Liver (tissue), 9 donors: ENCODE data around the gene SLC11A1. TPM values are rescaled to one million over a fixed set of nuclear protein-coding genes. Genes with fewer than 3 reads are reported as not detected.

Experiments used
- DNase-seq: peaks from one replicate; pipeline ENCODE4 v3.0.0-alpha.2; 2017; ENCODE audit warnings: low spot score
- H3K27ac ChIP-seq, 2 donors: one replicate each; pipeline ENCODE4 v1.7.0; 2013; ENCODE audit warnings: inconsistent platforms in 2 of 2, low read length in 2 of 2, control low read depth in 1 of 2, low read depth in 1 of 2, mild to moderate bottlenecking in 1 of 2
- H3K27me3 ChIP-seq, 4 donors: one replicate each; pipeline versions ENCODE4 v1.6.1 to v1.7.0; 2013; ENCODE audit warnings: low read length in 3 of 4, inconsistent platforms in 1 of 4, mild to moderate bottlenecking in 1 of 4, moderate library complexity in 1 of 4; ENCODE audit not compliant: control insufficient read depth in 4 of 4, insufficient read depth in 4 of 4
- H3K36me3 ChIP-seq, 4 donors: one replicate each; pipeline versions ENCODE4 v1.6.1 to v1.7.0; 2013; ENCODE audit warnings: low read length in 3 of 4, mild to moderate bottlenecking in 3 of 4, low read depth in 1 of 4, moderate library complexity in 1 of 4; ENCODE audit not compliant: control insufficient read depth in 4 of 4, insufficient read depth in 3 of 4
- H3K4me1 ChIP-seq, 4 donors: one replicate each; pipeline versions ENCODE4 v1.6.1 to v1.7.0; 2013; ENCODE audit warnings: low read length in 3 of 4, mild to moderate bottlenecking in 3 of 4, moderate library complexity in 1 of 4; ENCODE audit not compliant: control insufficient read depth in 4 of 4, insufficient read depth in 4 of 4
- H3K4me3 ChIP-seq, 3 donors: one replicate each; pipeline versions ENCODE4 v1.6.1 to v1.7.0; 2013; ENCODE audit warnings: low read length in 3 of 3, control low read depth in 1 of 3, low read depth in 1 of 3, mild to moderate bottlenecking in 1 of 3
- H3K9ac ChIP-seq, 2 donors: one replicate each; pipeline ENCODE4 v1.7.0; 2013; ENCODE audit warnings: low read length in 2 of 2, mild to moderate bottlenecking in 2 of 2, moderate library complexity in 2 of 2, control low read depth in 1 of 2, low read depth in 1 of 2
- H3K9me3 ChIP-seq, 4 donors: one replicate each; pipeline versions ENCODE4 v1.6.1 to v1.7.0; 2013; ENCODE audit warnings: low read length in 3 of 4; ENCODE audit not compliant: control insufficient read depth in 4 of 4
- ATF3 ChIP-seq: IDR thresholded peaks from 2 replicates; pipeline ENCODE4 v1.6.1; 2016; ENCODE audit warnings: antibody characterized with exemption
- CTCF ChIP-seq: fragments of 150-350 bp; IDR thresholded peaks from 2 replicates; pipeline ENCODE4 v1.5.1; 2017; ENCODE audit warnings: improper control_type of control experiment, low read depth, low read length; ENCODE audit not compliant: missing input control
- FOXA1 ChIP-seq: IDR thresholded peaks from 2 replicates; pipeline ENCODE4 v1.6.1; 2016; ENCODE audit warnings: antibody characterized with exemption
- FOXA2 ChIP-seq: IDR thresholded peaks from 2 replicates; pipeline ENCODE4 v1.6.1; 2016; ENCODE audit warnings: antibody characterized with exemption
- HNF4A ChIP-seq, 2 donors: conservative IDR thresholded peaks; 2 replicates each; pipeline ENCODE4 v1.6.1; 2016; ENCODE audit warnings: antibody characterized with exemption in 2 of 2, mild to moderate bottlenecking in 2 of 2
- HNF4G ChIP-seq: IDR thresholded peaks from 2 replicates; pipeline ENCODE4 v1.6.1; 2016; ENCODE audit warnings: antibody characterized with exemption
- MAX ChIP-seq: IDR thresholded peaks from 2 replicates; pipeline ENCODE4 v1.6.1; 2016; ENCODE audit warnings: antibody characterized with exemption
- NR2F2 ChIP-seq: IDR thresholded peaks from 2 replicates; pipeline ENCODE4 v1.6.1; 2016; ENCODE audit warnings: antibody characterized with exemption
- RAD21 ChIP-seq, 2 donors: IDR thresholded peaks; 2 replicates each; pipeline ENCODE4 v1.6.1; 2016; ENCODE audit warnings: antibody characterized with exemption in 2 of 2, mild to moderate bottlenecking in 2 of 2
- SP1 ChIP-seq: IDR thresholded peaks from 2 replicates; pipeline ENCODE4 v1.6.1; 2018; ENCODE audit warnings: antibody characterized with exemption, mild to moderate bottlenecking
- YY1 ChIP-seq: IDR thresholded peaks from 2 replicates; pipeline ENCODE4 v1.6.1; 2016; ENCODE audit warnings: antibody characterized with exemption, mild to moderate bottlenecking
- ZBTB33 ChIP-seq: IDR thresholded peaks from 2 replicates; pipeline ENCODE4 v1.6.1; 2016; ENCODE audit warnings: antibody characterized with exemption
- WGBS: extraction: QIAGEN DNeasy Blood & Tissue Kit; methylation state at CpG from one replicate; pipeline ENCODE4 v1.1.7; 2013; 5-methylcytosine and 5-hydroxymethylcytosine counted together
- polyA plus RNA-seq, 2 donors: library from polyadenylated mRNA; stranded (reverse) in 1 of 2; unstranded in 1 of 2; fragments of 200-250 nt in 1 of 2; fragments of >200 nt in 1 of 2; fragmentation: Nextera tagmentation in 1 of 2; extraction: Ambion mirVana in 1 of 2; gene quantifications; one replicate each; pipeline versions ENCODE4 v1.2.1 to v1.2.3, GENCODE V29; 2013 to 2015
- total RNA-seq, 2 donors: library from RNA; depleted of rRNA; stranded (reverse); fragments of >200 nt; gene quantifications; one replicate each; pipeline ENCODE4 v1.2.3, GENCODE V29; 2014
- donor health status: healthy.
- donor health status: healthy.
- donor health status: healthy.
- donor health status: healthy.
- donor health status: healthy.

SLC11A1 gene
- total and polyA plus RNA-seq, 4 donors, result 1.4 to 23.0 (median 3.2) TPM

GRCh38 chr2:218332920-218333645 lies 49.0 kb upstream of the SLC11A1 start:
- Histone ChIP-seq H3K9me3 (no peaks in the 10 kb centered on the region), H3K27ac (peak overlapping the region; percentile 0 to 31), H3K4me3 (no peak overlapping the region), H3K27me3 (no peaks in the 10 kb centered on the region), H3K36me3 (peaks cover 0 to 2% (median under 1%) of the 10 kb centered on the region in 4 donors), H3K4me1 (peaks cover 7 to 11% (median 9%) of the 10 kb centered on the region in 4 donors), H3K9ac (no peak overlapping the region)
- 60% methylated on average over 16 of the region's 16 CpGs for WGBS
- peak; percentile 14 for TF ChIP-seq YY1
- peak; percentile 68 for TF ChIP-seq NR2F2
- peak; percentile 22 for TF ChIP-seq SP1
- TF ChIP-seq ATF3, result no peak
- peak; percentile 75 for DNase-seq

- TF ChIP-seq CTCF (no peak), YY1 (no peak), ZBTB33 (no peak), SP1 (no peak), HNF4G (no peak), MAX (no peak), FOXA1 (no peak), FOXA2 (no peak), RAD21 (IDR thresholded peaks at IDR 0.05) (no peak), HNF4A (conservative IDR thresholded peaks at IDR 0.05) (no peak)
- no peak overlapping the region for H3K4me3 ChIP-seq
- WGBS, result over 99% methylated on average over 3 of the region's 3 CpGs
- H3K9me3 ChIP-seq, result no peaks in the 10 kb centered on the region
- peaks cover 0 to 2% (median 0%) of the 10 kb centered on the region in 4 donors for H3K36me3 ChIP-seq
- no peaks in the 10 kb centered on the region for H3K27me3 ChIP-seq
- no peak overlapping the region for H3K27ac ChIP-seq
- no peak overlapping the region for H3K9ac ChIP-seq
- DNase-seq, result no peak
- H3K4me1 ChIP-seq, result peaks cover 7 to 11% (median 9%) of the 10 kb centered on the region in 4 donors
Observed at GRCh38 chr2:218334531-218334930, 47.5 kb upstream of the SLC11A1 start.

GRCh38 chr2:218340656-218341055 lies 41.4 kb upstream of the SLC11A1 start:
- Histone ChIP-seq H3K9ac (no peak overlapping the region), H3K4me3 (no peak overlapping the region), H3K4me1 (peaks cover 0 to 2% (median under 1%) of the 10 kb centered on the region in 4 donors), H3K9me3 (no peaks in the 10 kb centered on the region), H3K27me3 (no peaks in the 10 kb centered on the region), H3K27ac (no peak overlapping the region), H3K36me3 (peaks cover 14 to 39% (median 17%) of the 10 kb centered on the region in 4 donors)
- TF ChIP-seq FOXA2 (no peak), NR2F2 (no peak)
- 96% methylated on average over 9 of the region's 9 CpGs for WGBS
- no peak for DNase-seq
